B cell (primary cell): ENCODE data around the gene CCDC120.

Experiments
- EZH2 ChIP-seq: IDR thresholded peaks from 2 replicates; pipeline ENCODE4 v1.6.1; 2012; ENCODE audit warnings: borderline replicate concordance, low read depth, mild to moderate bottlenecking, moderate library complexity, low read length; ENCODE audit not compliant: insufficient read depth, poor library complexity, severe bottlenecking
- TF ChIP-seq, protein P1 (sequence below): fragments of 200-600 bp; IDR thresholded peaks from one replicate; pipeline ENCODE4 v1.8.0; 2022; ENCODE audit warnings: antibody characterized with exemption, mild to moderate bottlenecking

DNA sequence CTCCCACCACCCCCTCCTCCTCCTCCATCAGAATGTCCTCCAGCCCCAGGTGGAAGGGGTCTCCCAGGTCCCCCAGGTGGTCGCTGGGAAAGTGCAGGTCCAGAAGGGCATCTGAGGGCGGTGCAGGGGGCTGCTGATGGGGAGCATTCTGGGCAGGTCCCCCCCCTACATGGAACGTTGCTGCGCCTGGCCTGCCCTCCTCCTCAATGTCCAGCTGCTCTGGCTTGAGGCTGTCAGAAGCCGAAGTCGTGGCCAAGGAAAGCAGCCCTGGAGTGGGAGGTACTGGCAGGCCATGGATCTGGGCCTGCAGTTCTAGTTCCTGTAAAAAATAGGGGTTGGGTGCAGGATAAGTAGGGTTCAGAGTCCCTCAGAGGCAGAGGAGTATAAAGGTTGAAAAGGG is 28.5 kb upstream of the CCDC120 start:
- TF ChIP-seq, protein P1, sequence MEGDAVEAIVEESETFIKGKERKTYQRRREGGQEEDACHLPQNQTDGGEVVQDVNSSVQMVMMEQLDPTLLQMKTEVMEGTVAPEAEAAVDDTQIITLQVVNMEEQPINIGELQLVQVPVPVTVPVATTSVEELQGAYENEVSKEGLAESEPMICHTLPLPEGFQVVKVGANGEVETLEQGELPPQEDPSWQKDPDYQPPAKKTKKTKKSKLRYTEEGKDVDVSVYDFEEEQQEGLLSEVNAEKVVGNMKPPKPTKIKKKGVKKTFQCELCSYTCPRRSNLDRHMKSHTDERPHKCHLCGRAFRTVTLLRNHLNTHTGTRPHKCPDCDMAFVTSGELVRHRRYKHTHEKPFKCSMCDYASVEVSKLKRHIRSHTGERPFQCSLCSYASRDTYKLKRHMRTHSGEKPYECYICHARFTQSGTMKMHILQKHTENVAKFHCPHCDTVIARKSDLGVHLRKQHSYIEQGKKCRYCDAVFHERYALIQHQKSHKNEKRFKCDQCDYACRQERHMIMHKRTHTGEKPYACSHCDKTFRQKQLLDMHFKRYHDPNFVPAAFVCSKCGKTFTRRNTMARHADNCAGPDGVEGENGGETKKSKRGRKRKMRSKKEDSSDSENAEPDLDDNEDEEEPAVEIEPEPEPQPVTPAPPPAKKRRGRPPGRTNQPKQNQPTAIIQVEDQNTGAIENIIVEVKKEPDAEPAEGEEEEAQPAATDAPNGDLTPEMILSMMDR = no peak
- no peak for TF ChIP-seq EZH2
